ENCODE measurements around the gene ADRA2B.

The ADRA2B gene

DNA sequence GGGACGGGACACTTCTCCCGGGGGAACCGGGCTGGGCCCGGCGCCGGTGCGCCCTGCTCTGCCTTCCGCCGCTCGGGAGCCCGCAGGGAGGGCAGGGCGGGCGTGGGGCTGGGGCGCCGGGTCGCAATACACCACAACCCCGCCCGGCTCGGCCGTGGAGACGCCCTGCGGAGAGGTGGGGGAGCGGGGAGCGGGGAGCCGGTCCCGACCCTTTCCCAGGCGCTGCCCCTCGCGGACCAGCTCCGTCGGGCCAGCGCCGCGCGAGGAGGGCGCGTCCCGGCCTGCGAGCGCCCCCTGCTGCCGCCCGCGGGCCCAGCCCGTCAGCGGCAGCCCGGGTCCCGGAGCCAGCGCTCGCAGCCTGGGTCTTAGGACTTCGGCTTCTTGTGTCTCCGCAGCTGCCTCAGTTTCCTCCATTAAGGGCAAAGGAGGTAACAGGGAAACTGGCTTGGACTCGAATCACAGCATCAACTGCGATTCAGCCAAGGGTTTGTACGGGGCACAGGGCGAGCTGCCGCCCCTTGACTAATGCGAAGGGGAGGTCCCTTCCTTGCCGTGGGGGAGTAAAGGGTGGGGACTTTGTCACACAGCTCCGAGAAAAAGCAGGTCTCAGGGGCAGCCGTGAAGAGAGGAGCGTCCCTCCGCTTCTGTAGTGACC lies 635 bp upstream of the ADRA2B start:
- Histone ChIP-seq H3K14ac (ENCODE audit: low read length in 2 of 2) (peak overlapping the region in 1 of 2 experiments; percentile 50), H3K4ac (ENCODE audit: low read depth in 1 of 2, low read length in 2 of 2) (no peak overlapping the region), H3K79me1 (replicated peaks; ENCODE audit: low read length, poor library complexity, severe bottlenecking) (no peaks in the 10 kb centered on the region), H3K18ac (ENCODE audit: low read depth in 1 of 2, low read length in 2 of 2) (no peak overlapping the region), H2AFZ (ENCODE audit: low read depth, low read length) (no peak overlapping the region), H2BK12ac (ENCODE audit: low read length in 2 of 2) (no peak overlapping the region), H3K9ac (ENCODE audit: low read length) (peak overlapping the region; percentile 60), H2AK5ac (ENCODE audit: low read length, severe bottlenecking) (no peak overlapping the region), H3K9me3 (ENCODE audit: control insufficient read depth, low read length) (no peaks in the 10 kb centered on the region), H3K4me1 (ENCODE audit: control insufficient read depth, insufficient read depth, low read depth, low read length) (peaks cover 15% of the 10 kb centered on the region), H3K27ac (ENCODE audit: low read length, poor library complexity, severe bottlenecking) (no peak overlapping the region), H3K4me3 (ENCODE audit: insufficient read depth in 1 of 2, low read depth in 1 of 2, low read length in 2 of 2) (peak overlapping the region; percentile 47 to 63), H3K23ac (ENCODE audit: low read length in 2 of 2) (peak overlapping the region in 1 of 2 experiments; percentile 66), H3K36me3 (ENCODE audit: control insufficient read depth in 1 of 2, insufficient read depth in 2 of 2, low read depth in 1 of 2, low read length in 2 of 2) (peaks cover 0 to 6% of the 10 kb centered on the region in 2 experiments), H3K4me2 (ENCODE audit: low read length, poor library complexity, severe bottlenecking) (peak overlapping the region; percentile 85), H4K91ac (ENCODE audit: low read length) (no peak overlapping the region), H3K27me3 (ENCODE audit: control insufficient read depth in 1 of 2, insufficient read depth in 1 of 2, low read length in 2 of 2) (peaks cover 79 to 85% of the 10 kb centered on the region in 2 experiments), H2BK5ac (ENCODE audit: low read depth, low read length, poor library complexity, severe bottlenecking) (no peak overlapping the region), H2BK15ac (ENCODE audit: low read depth, poor library complexity, severe bottlenecking) (no peak overlapping the region), H2BK120ac (ENCODE audit: low read depth, low read length) (no peak overlapping the region), H4K8ac (ENCODE audit: low read length) (no peak overlapping the region)
- 2% methylated on average over 50 of the region's 62 CpGs for WGBS
- DNase-seq, result peak; percentile 22

DNA sequence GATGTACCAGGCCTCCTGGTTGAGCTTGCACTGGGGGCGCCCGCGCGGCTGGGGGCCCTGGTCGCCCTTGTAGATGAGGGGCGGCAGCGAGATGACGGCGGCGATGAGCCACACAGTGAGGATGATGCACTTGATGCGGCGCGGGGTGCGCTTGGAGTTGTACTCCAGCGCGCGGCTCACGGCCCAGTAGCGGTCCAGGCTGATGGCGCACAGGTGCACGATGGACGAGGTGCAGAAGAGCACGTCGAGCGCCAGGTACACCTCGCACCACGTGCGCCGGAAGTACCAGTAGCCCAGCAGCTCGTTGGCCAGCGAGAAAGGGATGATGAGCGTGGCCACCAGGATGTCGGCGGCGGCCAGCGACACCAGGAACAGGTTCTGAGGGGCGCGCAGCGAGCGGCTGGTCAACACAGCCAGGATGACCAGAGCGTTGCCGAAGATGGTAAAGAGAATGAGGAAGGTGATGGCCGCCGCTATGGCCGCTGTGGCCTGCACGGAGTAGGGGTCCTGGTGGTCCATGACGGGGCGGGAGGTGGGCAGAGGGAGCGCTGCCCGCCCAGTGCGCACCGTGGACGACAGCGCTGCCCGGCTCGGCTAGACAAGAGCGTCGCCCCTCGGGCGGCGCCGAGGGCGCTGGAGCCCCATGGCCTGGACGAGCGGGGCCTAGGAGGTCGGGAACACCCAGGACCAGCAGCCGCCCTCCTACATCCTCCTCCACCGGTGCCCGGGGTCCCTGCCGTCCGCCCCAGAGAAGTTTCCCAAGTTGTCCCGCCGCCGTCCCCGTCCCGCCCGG lies 544 bp downstream of the ADRA2B start:
- H3K23ac ChIP-seq (ENCODE audit: low read length in 2 of 2), result no peak overlapping the region
- H4K91ac ChIP-seq (ENCODE audit: low read length), result no peak overlapping the region
- no peak overlapping the region for H4K8ac ChIP-seq (ENCODE audit: low read length)
- peak overlapping the region; percentile 85 for H3K4me2 ChIP-seq (ENCODE audit: low read length, poor library complexity, severe bottlenecking)
- no peak for DNase-seq
- no peak overlapping the region for H3K9ac ChIP-seq (ENCODE audit: low read length)
- peaks cover 0 to 6% of the 10 kb centered on the region in 2 experiments for H3K36me3 ChIP-seq (ENCODE audit: control insufficient read depth in 1 of 2, insufficient read depth in 2 of 2, low read depth in 1 of 2, low read length in 2 of 2)
- peaks cover 15% of the 10 kb centered on the region for H3K4me1 ChIP-seq (ENCODE audit: control insufficient read depth, insufficient read depth, low read depth, low read length)
- H2BK12ac ChIP-seq (ENCODE audit: low read length in 2 of 2), result no peak overlapping the region
- H2BK120ac ChIP-seq (ENCODE audit: low read depth, low read length), result no peak overlapping the region
- H3K14ac ChIP-seq (ENCODE audit: low read length in 2 of 2), result peak overlapping the region in 1 of 2 experiments; percentile 26
- no peak overlapping the region for H3K18ac ChIP-seq (ENCODE audit: low read depth in 1 of 2, low read length in 2 of 2)
- H3K27me3 ChIP-seq (ENCODE audit: control insufficient read depth in 1 of 2, insufficient read depth in 1 of 2, low read length in 2 of 2), result peaks cover 70 to 77% of the 10 kb centered on the region in 2 experiments
- H3K4ac ChIP-seq (ENCODE audit: low read depth in 1 of 2, low read length in 2 of 2), result no peak overlapping the region
- no peak overlapping the region for H2AFZ ChIP-seq (ENCODE audit: low read depth, low read length)
- no peak overlapping the region for H2AK5ac ChIP-seq (ENCODE audit: low read length, severe bottlenecking)
- H3K9me3 ChIP-seq (ENCODE audit: control insufficient read depth, low read length), result no peaks in the 10 kb centered on the region
- 60% methylated on average over 64 of the region's 77 CpGs for WGBS
- no peaks in the 10 kb centered on the region for H3K79me1 ChIP-seq (replicated peaks; ENCODE audit: low read length, poor library complexity, severe bottlenecking)
- H3K4me3 ChIP-seq (ENCODE audit: insufficient read depth in 1 of 2, low read depth in 1 of 2, low read length in 2 of 2), result peak overlapping the region; percentile 40 to 60
- no peak overlapping the region for H2BK15ac ChIP-seq (ENCODE audit: low read depth, poor library complexity, severe bottlenecking)
- H2BK5ac ChIP-seq (ENCODE audit: low read depth, low read length, poor library complexity, severe bottlenecking), result no peak overlapping the region
- no peak overlapping the region for H3K27ac ChIP-seq (ENCODE audit: low read length, poor library complexity, severe bottlenecking)

DNA sequence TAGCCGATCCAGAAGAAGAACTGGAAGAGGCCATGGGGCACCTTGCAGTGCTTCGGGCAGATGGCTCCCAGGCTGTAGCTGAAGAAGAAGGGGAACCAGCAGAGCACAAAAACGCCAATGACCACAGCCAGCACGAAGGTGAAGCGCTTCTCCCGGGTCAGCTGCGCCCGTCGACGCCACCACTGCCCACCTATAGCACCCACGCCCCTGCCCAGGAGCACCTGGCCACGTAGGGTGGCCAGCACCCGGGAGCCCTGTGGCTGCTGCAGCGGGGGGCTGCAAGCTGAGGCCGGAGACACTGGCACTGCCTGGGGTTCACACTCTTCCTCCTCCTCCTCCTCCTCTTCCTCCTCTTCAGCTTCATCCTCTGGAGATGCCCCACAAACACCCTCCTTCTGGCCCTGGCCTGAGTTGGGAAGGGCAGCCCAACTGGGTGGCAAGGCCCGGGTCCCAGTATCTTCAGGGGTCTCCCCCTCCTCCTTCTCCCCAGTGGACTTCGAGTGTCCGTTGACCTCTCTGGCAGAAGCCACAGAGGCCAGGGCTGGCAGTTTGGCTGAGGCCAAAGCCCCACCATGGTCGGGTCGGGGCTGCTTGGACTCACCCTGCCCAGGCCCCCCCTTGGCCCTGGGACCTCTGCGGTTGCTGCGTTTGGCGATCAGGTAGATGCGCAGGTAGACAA lies 1.3 kb downstream of the ADRA2B start:
- Histone ChIP-seq H4K8ac (ENCODE audit: low read length) (no peak overlapping the region), H2BK15ac (ENCODE audit: low read depth, poor library complexity, severe bottlenecking) (no peak overlapping the region), H2AFZ (ENCODE audit: low read depth, low read length) (no peak overlapping the region), H3K18ac (ENCODE audit: low read depth in 1 of 2, low read length in 2 of 2) (no peak overlapping the region), H3K4ac (ENCODE audit: low read depth in 1 of 2, low read length in 2 of 2) (no peak overlapping the region), H3K27me3 (ENCODE audit: control insufficient read depth in 1 of 2, insufficient read depth in 1 of 2, low read length in 2 of 2) (peaks cover 70 to 77% of the 10 kb centered on the region in 2 experiments), H3K4me1 (ENCODE audit: control insufficient read depth, insufficient read depth, low read depth, low read length) (peaks cover 15% of the 10 kb centered on the region), H3K9ac (ENCODE audit: low read length) (no peak overlapping the region), H3K23ac (ENCODE audit: low read length in 2 of 2) (no peak overlapping the region), H2AK5ac (ENCODE audit: low read length, severe bottlenecking) (no peak overlapping the region), H3K14ac (ENCODE audit: low read length in 2 of 2) (no peak overlapping the region), H2BK5ac (ENCODE audit: low read depth, low read length, poor library complexity, severe bottlenecking) (no peak overlapping the region), H3K4me3 (ENCODE audit: insufficient read depth in 1 of 2, low read depth in 1 of 2, low read length in 2 of 2) (no peak overlapping the region), H3K4me2 (ENCODE audit: low read length, poor library complexity, severe bottlenecking) (no peak overlapping the region), H3K79me1 (replicated peaks; ENCODE audit: low read length, poor library complexity, severe bottlenecking) (no peaks in the 10 kb centered on the region), H4K91ac (ENCODE audit: low read length) (no peak overlapping the region), H3K9me3 (ENCODE audit: control insufficient read depth, low read length) (no peaks in the 10 kb centered on the region), H2BK120ac (ENCODE audit: low read depth, low read length) (no peak overlapping the region), H3K27ac (ENCODE audit: low read length, poor library complexity, severe bottlenecking) (no peak overlapping the region), H2BK12ac (ENCODE audit: low read length in 2 of 2) (no peak overlapping the region), H3K36me3 (ENCODE audit: control insufficient read depth in 1 of 2, insufficient read depth in 2 of 2, low read depth in 1 of 2, low read length in 2 of 2) (peaks cover 0 to 6% of the 10 kb centered on the region in 2 experiments)
- DNase-seq, result no peak
- 95% methylated on average over 24 of the region's 24 CpGs for WGBS

GRCh38 chr2:96114546-96114902 lies 1.8 kb downstream of the ADRA2B start:
- Histone ChIP-seq H3K4me3 (ENCODE audit: insufficient read depth in 1 of 2, low read depth in 1 of 2, low read length in 2 of 2) (no peak overlapping the region), H3K23ac (ENCODE audit: low read length in 2 of 2) (no peak overlapping the region), H2AFZ (ENCODE audit: low read depth, low read length) (no peak overlapping the region), H3K27ac (ENCODE audit: low read length, poor library complexity, severe bottlenecking) (no peak overlapping the region), H3K18ac (ENCODE audit: low read depth in 1 of 2, low read length in 2 of 2) (no peak overlapping the region), H2BK120ac (ENCODE audit: low read depth, low read length) (no peak overlapping the region), H3K27me3 (ENCODE audit: control insufficient read depth in 1 of 2, insufficient read depth in 1 of 2, low read length in 2 of 2) (peaks cover 70 to 77% of the 10 kb centered on the region in 2 experiments), H2BK15ac (ENCODE audit: low read depth, poor library complexity, severe bottlenecking) (no peak overlapping the region), H4K91ac (ENCODE audit: low read length) (no peak overlapping the region), H3K36me3 (ENCODE audit: control insufficient read depth in 1 of 2, insufficient read depth in 2 of 2, low read depth in 1 of 2, low read length in 2 of 2) (peaks cover 0 to 6% of the 10 kb centered on the region in 2 experiments), H2BK5ac (ENCODE audit: low read depth, low read length, poor library complexity, severe bottlenecking) (no peak overlapping the region), H3K4me2 (ENCODE audit: low read length, poor library complexity, severe bottlenecking) (no peak overlapping the region), H3K14ac (ENCODE audit: low read length in 2 of 2) (no peak overlapping the region), H3K4me1 (ENCODE audit: control insufficient read depth, insufficient read depth, low read depth, low read length) (peaks cover 15% of the 10 kb centered on the region), H2BK12ac (ENCODE audit: low read length in 2 of 2) (no peak overlapping the region), H2AK5ac (ENCODE audit: low read length, severe bottlenecking) (no peak overlapping the region), H3K9ac (ENCODE audit: low read length) (no peak overlapping the region), H3K9me3 (ENCODE audit: control insufficient read depth, low read length) (no peaks in the 10 kb centered on the region), H4K8ac (ENCODE audit: low read length) (no peak overlapping the region), H3K4ac (ENCODE audit: low read depth in 1 of 2, low read length in 2 of 2) (no peak overlapping the region), H3K79me1 (replicated peaks; ENCODE audit: low read length, poor library complexity, severe bottlenecking) (no peaks in the 10 kb centered on the region)
- 95% methylated on average over 13 of the region's 13 CpGs for WGBS
- DNase-seq, result no peak
